CD4-positive, alpha-beta T cell (primary cell): ENCODE data around the gene ZNF532. TPM values are rescaled to one million over a fixed set of nuclear protein-coding genes. Genes with fewer than 3 reads are reported as not detected.

Experiments used
- ATAC-seq: fragments of 200-7000 bp; cut with Tn5 transposase; one replicate; pipeline ENCODE4 v1.10.0; 2022; ENCODE audit warnings: mild to moderate bottlenecking; ENCODE audit not compliant: poor library complexity
- CTCF ChIA-PET: fragments of 350-600 bp; sonication (Branson Sonifier 250); formaldehyde crosslinking; loops from one replicate; lab custom pipeline; 2021; ENCODE audit warnings: antibody characterized with exemption, inconsistent platforms; lab: Charles Lee
- POLR2A ChIA-PET: fragments of 350-600 bp; sonication (Branson Sonifier 250); formaldehyde crosslinking; loops from one replicate; lab custom pipeline; 2021; ENCODE audit warnings: antibody characterized with exemption, inconsistent platforms; lab: Charles Lee
- DNase-seq, 14 experiments: peaks; one replicate each; pipeline ENCODE4 v3.0.0-alpha.2; 2013 to 2020; ENCODE audit warnings: mixed read lengths in 2 of 14
- H3K27ac ChIP-seq, 2 donors: one replicate each; pipeline versions ENCODE4 v1.5.1 to v1.7.0; 2013; ENCODE audit warnings: low read length in 2 of 2, low read depth in 1 of 2, mild to moderate bottlenecking in 1 of 2
- H3K27me3 ChIP-seq, 2 experiments: 1 replicate in 1 of 2; 2 replicates in 1 of 2; pipeline versions ENCODE4 v1.6.1 to v1.7.0; 2013; ENCODE audit warnings: low read length in 2 of 2, control low read depth in 1 of 2, mild to moderate bottlenecking in 1 of 2, moderate library complexity in 1 of 2; ENCODE audit not compliant: insufficient read depth in 2 of 2, control insufficient read depth in 1 of 2
- H3K36me3 ChIP-seq: one replicate; pipeline ENCODE4 v1.6.1; 2013; ENCODE audit warnings: low read length, control low read depth; ENCODE audit not compliant: insufficient read depth
- H3K4me1 ChIP-seq: one replicate; pipeline ENCODE4 v1.6.1; 2013; ENCODE audit warnings: low read length, control low read depth; ENCODE audit not compliant: insufficient read depth
- H3K4me3 ChIP-seq: one replicate; pipeline ENCODE4 v1.5.1; 2013; ENCODE audit warnings: mild to moderate bottlenecking, low read length, moderate library complexity
- H3K9me3 ChIP-seq, 2 experiments: 1 replicate in 1 of 2; 2 replicates in 1 of 2; pipeline versions ENCODE4 v1.6.1 to v1.7.0; 2013; ENCODE audit warnings: low read length in 2 of 2, mild to moderate bottlenecking in 2 of 2, control low read depth in 1 of 2, moderate library complexity in 1 of 2; ENCODE audit not compliant: control insufficient read depth in 1 of 2, insufficient read depth in 1 of 2
- H3K27ac Mint-ChIP-seq: one replicate; pipeline ENCODE4 v1.8.0; 2020; ENCODE audit warnings: mixed read lengths
- H3K27me3 Mint-ChIP-seq: one replicate; pipeline ENCODE4 v1.8.0; 2021; ENCODE audit warnings: mixed read lengths
- H3K36me3 Mint-ChIP-seq: one replicate; pipeline ENCODE4 v1.8.0; 2021; ENCODE audit warnings: low read depth, mixed read lengths
- H3K4me1 Mint-ChIP-seq: one replicate; pipeline ENCODE4 v1.8.0; 2021; ENCODE audit warnings: low read depth, mixed read lengths
- H3K4me3 Mint-ChIP-seq: one replicate; pipeline ENCODE4 v1.8.0; 2020; ENCODE audit warnings: mild to moderate bottlenecking, mixed read lengths
- H3K9me3 Mint-ChIP-seq: one replicate; pipeline ENCODE4 v1.8.0; 2020; ENCODE audit warnings: mixed read lengths
- CTCF ChIP-seq: fragments of 200-600 bp; IDR thresholded peaks from one replicate; pipeline ENCODE4 v1.8.0; 2022; ENCODE audit warnings: antibody characterized with exemption, mild to moderate bottlenecking
- intact Hi-C, 2 experiments: fragments of 100-400 bp; cut with DNase I in 1 of 2; cut with micrococcal nuclease in 1 of 2; formaldehyde crosslinking; loops; one replicate each; pipeline versions ENCODE4 v1.15.1 to v1.9.0; 2023 to 2025; cut with DNase I, micrococcal nuclease
- total RNA-seq, 174 experiments: library from RNA in 2 of 174; stranded (reverse) in 2 of 174; gene quantifications; one replicate each; pipeline ENCODE4 v1.2.3 and lab custom pipeline; 2021 to 2026

The ZNF532 gene
- total RNA-seq, 2 experiments from 2014 or later: 9.8 to 9.9 TPM

DNA sequence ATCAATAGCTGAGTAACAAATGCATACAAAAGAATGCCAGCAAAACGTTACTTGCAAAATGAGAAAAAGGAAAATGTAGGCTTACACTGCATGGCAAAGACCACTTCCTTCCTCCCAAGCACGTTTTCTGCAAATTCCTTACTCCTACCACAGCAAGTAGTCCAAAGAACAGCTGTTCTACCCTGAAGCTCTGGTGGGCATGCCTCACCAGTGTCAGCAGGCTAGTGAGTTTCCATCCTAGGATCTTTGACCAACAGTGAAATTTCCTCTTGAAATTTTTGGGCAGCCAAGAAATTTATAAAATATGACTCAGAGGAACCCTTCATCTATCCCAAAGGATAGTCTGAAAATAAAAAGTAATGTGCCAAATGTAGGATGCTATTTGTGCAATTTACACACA, 123.9 kb downstream of the ZNF532 start:
- no peaks in the 10 kb centered on the region for H3K36me3 Mint-ChIP-seq
- TF ChIP-seq CTCF: no peak
- DNase-seq: no peak
- Histone ChIP-seq H3K9me3 (peaks cover 0 to 9% of the 10 kb centered on the region in 2 experiments), H3K36me3 (no peaks in the 10 kb centered on the region), H3K4me1 (no peaks in the 10 kb centered on the region), H3K27me3 (peaks cover 0 to 5% of the 10 kb centered on the region in 2 experiments), H3K27ac (no peak overlapping the region), H3K4me3 (no peak overlapping the region)
- peaks cover 41% of the 10 kb centered on the region for H3K27me3 Mint-ChIP-seq
- intact Hi-C loops: no loop called here
- no peak for ATAC-seq
- CTCF ChIA-PET: no interaction called here
- POLR2A ChIA-PET: no interaction called here
- H3K9me3 Mint-ChIP-seq: peaks cover 12% of the 10 kb centered on the region
- H3K4me3 Mint-ChIP-seq: no peak overlapping the region
- H3K4me1 Mint-ChIP-seq: no peaks in the 10 kb centered on the region
- H3K27ac Mint-ChIP-seq: no peak overlapping the region

DNA sequence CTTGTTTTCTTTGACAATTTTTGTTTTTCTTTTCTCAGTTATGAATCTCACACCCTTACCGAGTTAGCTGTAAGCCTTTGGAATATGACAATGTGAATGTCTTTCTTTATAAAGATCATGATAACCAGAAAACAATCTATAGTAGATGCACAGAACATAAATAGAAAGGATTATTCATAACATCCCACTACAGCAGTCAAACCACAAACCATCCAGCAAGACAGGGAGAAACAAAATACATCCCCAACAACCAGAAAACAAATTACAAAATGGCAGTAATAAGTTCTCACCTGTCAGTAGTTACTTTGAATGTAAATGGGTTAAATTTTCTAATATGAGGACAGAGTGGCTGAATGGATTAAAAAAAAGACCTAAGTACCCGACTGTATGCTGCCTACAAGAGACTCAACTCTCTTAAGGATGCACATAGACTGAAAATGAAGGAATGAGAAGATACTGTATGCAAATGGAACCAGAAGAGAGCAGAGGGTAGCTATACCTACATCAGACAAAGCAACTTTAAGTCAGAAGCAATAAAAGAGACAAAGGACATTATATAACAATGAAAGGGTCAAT, 124.6 kb downstream of the ZNF532 start:
- no peak for TF ChIP-seq CTCF
- CTCF ChIA-PET: no interaction called here
- H3K27me3 ChIP-seq: peaks cover 0 to 5% of the 10 kb centered on the region in 2 experiments
- POLR2A ChIA-PET: no interaction called here
- H3K4me1 ChIP-seq: no peaks in the 10 kb centered on the region
- Mint-ChIP-seq H3K9me3 (peaks cover 12% of the 10 kb centered on the region), H3K27ac (no peak overlapping the region), H3K4me3 (no peak overlapping the region), H3K27me3 (peaks cover 40% of the 10 kb centered on the region), H3K36me3 (no peaks in the 10 kb centered on the region), H3K4me1 (no peaks in the 10 kb centered on the region)
- no peak overlapping the region for H3K27ac ChIP-seq
- ATAC-seq (no peak), DNase-seq (no peak)
- intact Hi-C loops: no loop called here
- no peaks in the 10 kb centered on the region for H3K36me3 ChIP-seq
- peaks cover 0 to 9% of the 10 kb centered on the region in 2 experiments for H3K9me3 ChIP-seq
- no peak overlapping the region for H3K4me3 ChIP-seq

DNA sequence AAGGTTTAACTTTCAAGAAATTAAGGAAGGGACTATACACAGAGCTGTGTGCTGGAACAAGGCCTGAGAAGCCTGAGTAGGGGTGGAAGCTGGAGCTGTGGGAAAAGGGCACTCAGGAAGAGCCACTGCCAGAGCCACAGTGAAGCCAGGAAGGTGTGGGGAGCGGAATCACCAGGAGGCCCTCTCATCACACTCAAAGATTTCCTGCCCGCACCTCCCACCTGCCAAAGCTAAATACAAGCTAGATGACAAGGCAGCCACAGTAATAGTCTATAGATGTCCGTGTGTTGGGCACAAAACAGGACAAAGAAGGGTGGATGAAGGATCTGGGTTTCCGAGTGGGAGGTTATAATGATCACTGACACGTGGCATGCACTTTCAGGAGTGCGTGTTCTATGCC, 126.0 kb downstream of the ZNF532 start:
- peaks cover 12% of the 10 kb centered on the region for H3K9me3 Mint-ChIP-seq
- CTCF ChIA-PET: no interaction called here

More for the DNA sequence above, 126.0 kb downstream of the ZNF532 start:
- POLR2A ChIA-PET: no interaction called here
- DNase-seq (no peak), ATAC-seq (no peak)
- no peaks in the 10 kb centered on the region for H3K4me1 ChIP-seq
- no peak overlapping the region for H3K4me3 Mint-ChIP-seq
- no peak overlapping the region for H3K27ac ChIP-seq
- peaks cover 4 to 7% of the 10 kb centered on the region in 2 experiments for H3K27me3 ChIP-seq
- intact Hi-C loops: no loop called here
- peaks cover 40% of the 10 kb centered on the region for H3K27me3 Mint-ChIP-seq
- no peaks in the 10 kb centered on the region for H3K36me3 ChIP-seq
- TF ChIP-seq CTCF: no peak
- no peak overlapping the region for H3K4me3 ChIP-seq
- H3K9me3 ChIP-seq: peaks cover 0 to 9% of the 10 kb centered on the region in 2 experiments
- H3K36me3 Mint-ChIP-seq: no peaks in the 10 kb centered on the region
- no peaks in the 10 kb centered on the region for H3K4me1 Mint-ChIP-seq
- no peak overlapping the region for H3K27ac Mint-ChIP-seq
